DOHH2 (cell line): Measurements from ENCODE around the gene DTX3L.

Experiments
- H3F3A ChIP-seq: fragments of 200-600 bp; sonication (generic), shearing (Covaris generic); 2 replicates; pipeline ENCODE4 v1.6.0; 2016; ENCODE audit warnings: antibody characterized with exemption, mild to moderate bottlenecking; ENCODE audit not compliant: control insufficient read depth, insufficient read depth
- H3K27ac ChIP-seq: fragments of 200-600 bp; sonication (generic); 2 replicates; pipeline ENCODE4 v1.5.1; 2014; ENCODE audit warnings: low read depth, mild to moderate bottlenecking, low read length, moderate library complexity
- H3K27me3 ChIP-seq: fragments of 200-600 bp; sonication (generic); 2 replicates; pipeline ENCODE4 v1.6.1; 2014; ENCODE audit warnings: mild to moderate bottlenecking, low read length, mixed read lengths; ENCODE audit not compliant: control insufficient read depth
- H3K36me3 ChIP-seq: fragments of 200-600 bp; sonication (generic); 2 replicates; pipeline ENCODE4 v1.6.1; 2014; ENCODE audit warnings: mild to moderate bottlenecking, low read length, moderate library complexity, mixed read lengths; ENCODE audit not compliant: control insufficient read depth
- H3K4me1 ChIP-seq: fragments of 200-600 bp; sonication (generic); 2 replicates; pipeline ENCODE4 v1.6.1; 2014; ENCODE audit warnings: mild to moderate bottlenecking, low read length, mixed read lengths; ENCODE audit not compliant: control insufficient read depth
- H3K4me2 ChIP-seq: fragments of 200-600 bp; sonication (generic); 2 replicates; pipeline ENCODE4 v1.6.0; 2014; ENCODE audit warnings: mild to moderate bottlenecking, low read length, moderate library complexity
- H3K4me3 ChIP-seq: fragments of 200-600 bp; sonication (generic); 2 replicates; pipeline ENCODE4 v1.5.1; 2014; ENCODE audit warnings: mild to moderate bottlenecking, low read length, mixed read lengths
- H3K79me2 ChIP-seq: fragments of 200-600 bp; sonication (generic); 2 replicates; pipeline ENCODE4 v1.6.1; 2014; ENCODE audit warnings: mild to moderate bottlenecking, low read length, mixed read lengths; ENCODE audit not compliant: control insufficient read depth
- H3K9me2 ChIP-seq: fragments of 200-600 bp; sonication (generic); replicated peaks from 2 replicates; pipeline ENCODE4 v1.6.1; 2014; ENCODE audit warnings: mild to moderate bottlenecking, low read length, mixed read lengths; ENCODE audit not compliant: control insufficient read depth
- H3K9me3 ChIP-seq: fragments of 200-600 bp; sonication (generic); 2 replicates; pipeline ENCODE4 v1.6.1; 2014; ENCODE audit warnings: antibody characterized with exemption, low read length, mixed read lengths; ENCODE audit not compliant: control insufficient read depth, insufficient read depth
- H4K20me1 ChIP-seq: fragments of 200-600 bp; sonication (generic); 2 replicates; pipeline ENCODE4 v1.6.0; 2014; ENCODE audit warnings: low read depth, mild to moderate bottlenecking, antibody characterized with exemption, low read length, moderate library complexity; ENCODE audit not compliant: control insufficient read depth, insufficient read depth
- EZH2phosphoT487 ChIP-seq: fragments of 200-600 bp; sonication (generic); IDR thresholded peaks from 2 replicates; pipeline ENCODE4 v1.6.1; 2017; ENCODE audit warnings: borderline replicate concordance, mild to moderate bottlenecking, antibody characterized with exemption, low read length, moderate library complexity, mixed read lengths
- TF ChIP-seq, protein P1 (sequence below): fragments of 200-600 bp; sonication (generic); IDR thresholded peaks from one replicate; pipeline ENCODE4 v1.5.1; 2014; ENCODE audit warnings: antibody characterized with exemption, mild to moderate bottlenecking, low read depth, low read length; ENCODE audit not compliant: poor library complexity, severe bottlenecking

Gene DTX3L

GRCh38 chr3:122602011-122602710, 38.0 kb downstream of the DTX3L start:
- Histone ChIP-seq H3K36me3 (no peaks in the 10 kb centered on the region), H3K4me1 (no peaks in the 10 kb centered on the region), H3K79me2 (no peaks in the 10 kb centered on the region), H3F3A (no peaks in the 10 kb centered on the region), H3K27me3 (0 out of 2 replicates have a peak, but pooled peaks cover 6% of the 10 kb centered on the region), H3K4me2 (no peak overlapping the region), H3K27ac (no peak overlapping the region), H3K9me2 (no peaks in the 10 kb centered on the region), H4K20me1 (no peaks in the 10 kb centered on the region), H3K9me3 (no peaks in the 10 kb centered on the region), H3K4me3 (no peak overlapping the region)
- TF ChIP-seq EZH2phosphoT487: no peak
- TF ChIP-seq, protein P1, sequence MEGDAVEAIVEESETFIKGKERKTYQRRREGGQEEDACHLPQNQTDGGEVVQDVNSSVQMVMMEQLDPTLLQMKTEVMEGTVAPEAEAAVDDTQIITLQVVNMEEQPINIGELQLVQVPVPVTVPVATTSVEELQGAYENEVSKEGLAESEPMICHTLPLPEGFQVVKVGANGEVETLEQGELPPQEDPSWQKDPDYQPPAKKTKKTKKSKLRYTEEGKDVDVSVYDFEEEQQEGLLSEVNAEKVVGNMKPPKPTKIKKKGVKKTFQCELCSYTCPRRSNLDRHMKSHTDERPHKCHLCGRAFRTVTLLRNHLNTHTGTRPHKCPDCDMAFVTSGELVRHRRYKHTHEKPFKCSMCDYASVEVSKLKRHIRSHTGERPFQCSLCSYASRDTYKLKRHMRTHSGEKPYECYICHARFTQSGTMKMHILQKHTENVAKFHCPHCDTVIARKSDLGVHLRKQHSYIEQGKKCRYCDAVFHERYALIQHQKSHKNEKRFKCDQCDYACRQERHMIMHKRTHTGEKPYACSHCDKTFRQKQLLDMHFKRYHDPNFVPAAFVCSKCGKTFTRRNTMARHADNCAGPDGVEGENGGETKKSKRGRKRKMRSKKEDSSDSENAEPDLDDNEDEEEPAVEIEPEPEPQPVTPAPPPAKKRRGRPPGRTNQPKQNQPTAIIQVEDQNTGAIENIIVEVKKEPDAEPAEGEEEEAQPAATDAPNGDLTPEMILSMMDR: no peak

DNA sequence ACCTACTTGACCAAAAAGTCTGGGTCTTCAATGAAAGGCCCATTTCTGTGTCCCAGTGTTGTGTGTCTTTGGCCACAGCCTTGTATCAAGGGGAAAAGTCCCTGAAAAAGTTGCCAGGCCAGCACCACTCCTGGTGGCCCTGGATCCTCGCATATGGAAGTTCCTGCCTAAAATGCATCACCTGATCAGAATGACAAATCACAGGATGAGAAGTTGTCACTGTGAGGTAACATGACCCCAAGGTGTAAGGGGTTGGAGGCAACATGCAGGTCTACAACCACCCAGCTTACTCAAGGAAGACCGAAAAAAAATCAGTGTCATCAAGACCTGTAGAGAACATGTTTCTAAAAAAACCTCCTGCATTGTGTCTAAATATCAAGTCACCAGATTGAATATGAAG, 38.9 kb downstream of the DTX3L start:
- H3K4me3 ChIP-seq: no peak overlapping the region
- no peaks in the 10 kb centered on the region for H3K9me3 ChIP-seq
- no peaks in the 10 kb centered on the region for H3K4me1 ChIP-seq
- 0 out of 2 replicates have a peak, but pooled peaks cover 6% of the 10 kb centered on the region for H3K27me3 ChIP-seq
- no peaks in the 10 kb centered on the region for H3K36me3 ChIP-seq
- TF ChIP-seq, protein P1: no peak
- TF ChIP-seq EZH2phosphoT487: no peak
- no peak overlapping the region for H3K27ac ChIP-seq
- no peak overlapping the region for H3K4me2 ChIP-seq
- no peaks in the 10 kb centered on the region for H4K20me1 ChIP-seq
- H3F3A ChIP-seq: no peaks in the 10 kb centered on the region
- no peaks in the 10 kb centered on the region for H3K9me2 ChIP-seq
- H3K79me2 ChIP-seq: no peaks in the 10 kb centered on the region

GRCh38 chr3:122606330-122606729, 42.2 kb downstream of the DTX3L start:
- H4K20me1 ChIP-seq: no peaks in the 10 kb centered on the region
- H3K9me2 ChIP-seq: no peaks in the 10 kb centered on the region
- no peaks in the 10 kb centered on the region for H3K9me3 ChIP-seq
- no peaks in the 10 kb centered on the region for H3F3A ChIP-seq
- no peaks in the 10 kb centered on the region for H3K36me3 ChIP-seq
- no peak overlapping the region for H3K4me3 ChIP-seq
- no peaks in the 10 kb centered on the region for H3K79me2 ChIP-seq
- no peak overlapping the region for H3K27ac ChIP-seq
- TF ChIP-seq, protein P1: no peak
- no peak for TF ChIP-seq EZH2phosphoT487
- H3K27me3 ChIP-seq: 0 out of 2 replicates have a peak, but pooled peaks cover 6% of the 10 kb centered on the region
- no peak overlapping the region for H3K4me2 ChIP-seq
- no peaks in the 10 kb centered on the region for H3K4me1 ChIP-seq
